HS-27A (cell line): ENCODE measurements around the gene PAX8.
"Not testable (repeated sequence)": the region's sequence is repeated elsewhere in the genome, so short reads cannot be mapped to it uniquely, and the experiment has no call there.

Source experiments
- DNase-seq: peaks from one replicate; pipeline ENCODE4 v3.0.0-alpha.2; 2012; ENCODE audit warnings: low read depth, missing footprints

PAX8 gene

GRCh38 chr2:113288674-113289149 lies 10.0 kb upstream of the PAX8 start:
- not testable (repeated sequence) for DNase-seq

GRCh38 chr2:113288117-113288673 lies 9.5 kb upstream of the PAX8 start:
- not testable (repeated sequence) for DNase-seq

DNA sequence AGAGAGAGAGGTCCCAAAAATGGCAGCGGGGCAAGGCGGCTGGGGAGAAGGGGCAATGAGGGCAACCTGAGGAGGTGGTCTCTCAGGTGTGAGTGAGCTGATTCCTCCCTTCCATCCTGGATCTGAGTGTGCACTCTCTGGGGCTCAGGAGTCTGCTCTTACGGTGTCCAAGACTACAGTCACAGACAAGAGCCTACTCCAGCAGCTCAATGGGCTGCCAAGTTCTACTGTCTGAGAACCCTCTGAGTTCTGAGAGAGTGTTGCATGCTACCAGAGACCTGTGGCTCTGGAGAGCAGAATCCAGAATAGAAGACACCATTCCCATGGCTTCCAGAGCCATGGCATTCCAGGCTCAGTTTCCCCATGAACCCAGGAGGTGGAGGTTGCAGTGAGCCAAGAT lies 7.1 kb upstream of the PAX8 start:
- no peak for DNase-seq

- peak; percentile 60 for DNase-seq
Observed at GRCh38 chr2:113284999-113285398, 6.3 kb upstream of the PAX8 start.

- peak; percentile 48 for DNase-seq
Observed at GRCh38 chr2:113284476-113284875, 5.8 kb upstream of the PAX8 start.

- DNase-seq: peak; percentile 100
Observed at GRCh38 chr2:113283704-113284284, 5.1 kb upstream of the PAX8 start.

DNA sequence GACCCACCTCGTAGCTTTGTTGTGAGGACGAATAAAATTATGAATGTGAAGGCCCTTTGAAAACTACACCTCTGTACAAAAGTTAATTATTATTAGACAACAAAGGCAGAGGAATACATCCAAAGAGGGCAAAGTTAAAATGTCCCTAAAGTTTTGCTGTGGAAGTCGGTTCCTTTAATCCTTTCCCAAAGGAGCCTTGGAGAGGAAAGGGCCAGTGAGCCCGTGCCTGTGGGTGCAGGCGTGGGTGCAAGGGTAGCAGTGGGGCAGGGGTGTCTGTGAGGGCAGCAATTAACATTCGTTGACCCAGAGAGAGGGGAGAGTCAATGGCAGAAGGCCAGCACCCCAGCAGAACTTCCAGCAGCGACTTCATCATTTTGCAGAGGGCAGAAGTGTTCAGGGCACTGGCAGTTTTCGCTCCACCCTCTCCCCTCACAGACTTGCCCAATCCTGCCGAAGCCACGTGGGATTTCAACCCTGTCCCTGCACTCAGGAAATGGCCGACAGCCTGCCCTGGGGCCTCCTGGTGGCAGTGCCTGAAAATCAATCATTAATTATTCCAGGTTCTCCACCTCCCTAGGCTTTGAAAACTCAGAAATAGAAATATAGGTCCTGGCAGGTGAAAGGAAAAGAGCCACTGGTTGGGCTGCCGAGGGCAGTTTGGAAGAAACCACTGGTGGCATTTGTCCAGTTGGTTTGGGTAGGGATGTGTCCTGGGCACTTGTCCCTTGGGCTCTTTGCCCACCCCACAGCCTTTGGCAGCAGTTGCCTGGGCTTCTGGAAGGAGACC lies 4.2 kb upstream of the PAX8 start:
- peak; percentile 88 for DNase-seq

- DNase-seq: no peak
Observed at GRCh38 chr2:113281910-113282746, 3.4 kb upstream of the PAX8 start.

DNA sequence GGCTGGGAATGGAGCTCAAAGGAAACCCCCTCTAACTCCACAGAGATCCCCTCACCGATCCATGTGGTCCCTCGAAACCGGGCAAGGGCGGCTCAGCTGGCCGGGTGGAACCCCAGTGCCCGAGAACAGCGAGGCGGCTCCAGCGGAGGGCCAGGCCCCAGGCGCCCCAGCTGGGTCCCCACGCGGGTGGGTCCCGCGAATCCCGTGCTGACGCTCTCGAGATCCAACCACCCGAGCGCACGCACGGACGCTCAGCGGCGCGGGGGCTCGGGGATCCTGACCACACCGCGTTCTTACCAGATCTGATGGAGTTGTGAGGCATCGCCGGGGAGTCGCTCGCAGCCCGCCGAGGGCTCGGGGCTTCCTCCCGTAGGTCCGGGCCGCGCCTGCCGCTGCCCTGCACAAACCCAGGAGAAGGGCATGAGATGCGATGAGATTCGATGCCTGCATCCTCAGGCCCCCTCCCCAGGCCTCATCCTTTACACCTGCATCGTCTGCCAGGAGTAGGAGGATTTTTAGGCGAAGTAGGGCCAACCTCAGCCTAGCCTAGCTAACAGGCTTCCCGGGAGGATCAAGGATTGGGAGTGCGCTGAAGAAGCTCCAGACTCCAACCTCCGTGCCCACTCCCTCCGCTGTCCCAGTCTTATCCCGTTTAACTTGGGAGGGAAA lies 514 bp downstream of the PAX8 start:
- DNase-seq: no peak

DNA sequence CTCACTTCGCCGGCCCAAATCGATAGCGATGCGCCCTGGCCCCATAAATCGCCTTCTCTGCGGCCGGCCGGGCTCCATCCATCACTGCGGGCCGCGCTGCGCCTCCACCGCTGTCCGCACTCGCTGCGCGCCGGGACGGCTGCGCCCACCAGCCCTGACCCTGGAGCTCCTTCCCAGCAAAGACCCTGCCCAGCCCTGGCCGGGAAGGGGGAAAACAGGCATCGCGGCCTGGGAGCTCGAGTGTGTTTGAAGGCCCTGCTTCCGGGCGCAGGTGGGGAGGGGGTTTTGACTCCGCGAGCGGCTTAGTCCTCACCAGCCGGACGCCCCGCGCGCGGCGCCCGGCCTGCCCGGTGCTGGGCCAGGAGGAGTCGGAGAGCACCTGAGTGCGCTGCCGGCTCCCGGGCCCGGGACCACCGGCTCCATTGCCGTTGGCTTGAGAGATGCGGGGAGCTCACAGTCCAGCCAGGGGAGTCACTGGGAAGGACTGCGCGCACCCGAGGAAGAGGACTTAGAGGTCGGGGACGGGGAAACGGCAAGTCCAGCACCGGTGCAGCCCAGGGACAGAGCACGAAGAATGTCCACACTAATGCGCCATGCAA lies 1.1 kb downstream of the PAX8 start:
- DNase-seq: no peak

GRCh38 chr2:113276761-113277425 lies 1.8 kb downstream of the PAX8 start:
- DNase-seq: no peak

DNA sequence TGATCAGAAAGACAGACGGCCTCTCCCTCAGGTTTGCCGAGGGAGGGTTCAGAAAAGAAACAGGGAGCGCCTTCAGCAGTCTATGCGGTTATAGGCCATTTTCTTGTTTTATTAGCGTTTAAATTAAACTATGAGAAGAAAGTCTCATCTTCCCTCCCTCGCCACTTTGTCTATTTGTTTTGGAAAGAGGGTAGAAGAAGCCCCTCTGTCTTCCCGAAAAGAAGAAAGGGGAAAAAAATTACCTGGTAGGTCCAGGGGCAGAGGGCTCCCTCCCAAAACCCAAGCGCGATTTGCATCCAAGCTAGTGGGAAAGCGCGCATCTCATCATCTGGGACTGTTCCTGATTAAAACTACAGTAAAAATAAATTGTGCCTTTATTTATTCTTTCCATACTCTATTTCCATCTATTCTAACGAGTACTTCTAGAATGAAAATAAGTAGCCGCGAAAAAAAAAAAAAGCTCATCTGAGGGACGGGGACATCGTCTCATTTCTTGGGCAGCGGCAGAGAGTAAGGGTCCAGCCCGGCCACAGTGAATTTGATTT lies 2.4 kb downstream of the PAX8 start:
- no peak for DNase-seq

DNA sequence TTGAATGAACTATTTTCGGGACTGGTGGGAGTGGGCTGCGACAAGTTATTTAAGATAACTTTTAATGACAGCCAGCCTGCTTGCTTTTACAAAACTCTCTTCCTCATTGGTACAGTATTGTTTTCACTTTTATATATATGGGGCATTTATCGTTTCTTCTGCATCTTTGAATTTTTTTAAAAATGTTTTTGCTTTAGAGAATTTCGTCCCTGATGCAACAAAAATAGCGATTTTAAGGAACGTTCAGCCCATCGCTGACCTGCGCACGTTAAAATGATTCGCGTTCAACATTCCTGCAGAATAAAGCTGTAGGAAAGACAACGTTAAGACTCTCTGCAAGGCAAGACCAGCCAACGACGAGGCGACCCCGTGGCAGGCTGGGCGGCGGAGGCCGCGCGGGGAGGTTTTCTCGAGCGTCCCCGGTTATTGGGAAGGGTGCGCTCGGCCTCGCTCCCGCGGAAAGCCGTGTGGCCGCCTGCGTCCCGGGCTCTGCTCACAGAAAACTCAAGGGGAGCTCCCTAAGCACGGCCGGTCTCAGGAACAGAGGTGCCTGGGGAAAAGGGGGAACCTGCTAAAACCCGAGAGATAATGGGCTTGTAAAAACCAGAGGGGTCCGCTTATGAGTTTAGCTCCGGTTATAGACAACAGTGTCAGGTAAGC lies 3.0 kb downstream of the PAX8 start:
- DNase-seq: no peak

DNA sequence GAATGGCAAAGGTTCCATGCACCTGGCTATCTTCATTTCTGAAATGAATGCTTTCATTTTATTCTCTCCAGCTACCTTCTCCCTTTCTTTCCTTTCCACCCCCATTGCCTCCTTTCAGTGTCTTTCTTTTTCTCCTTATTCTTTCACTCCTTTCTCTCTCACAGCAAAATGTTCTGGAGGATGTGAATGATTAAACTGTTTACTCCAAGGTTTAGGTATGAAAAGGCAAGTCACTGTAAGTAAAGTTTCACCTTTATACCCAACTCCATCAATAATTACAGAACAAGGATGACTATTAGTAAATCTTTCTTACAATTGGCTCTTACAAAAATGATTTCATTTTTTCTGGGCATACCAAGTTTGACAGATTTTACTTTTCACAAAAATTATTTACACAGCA lies 4.3 kb downstream of the PAX8 start:
- DNase-seq: no peak

DNA sequence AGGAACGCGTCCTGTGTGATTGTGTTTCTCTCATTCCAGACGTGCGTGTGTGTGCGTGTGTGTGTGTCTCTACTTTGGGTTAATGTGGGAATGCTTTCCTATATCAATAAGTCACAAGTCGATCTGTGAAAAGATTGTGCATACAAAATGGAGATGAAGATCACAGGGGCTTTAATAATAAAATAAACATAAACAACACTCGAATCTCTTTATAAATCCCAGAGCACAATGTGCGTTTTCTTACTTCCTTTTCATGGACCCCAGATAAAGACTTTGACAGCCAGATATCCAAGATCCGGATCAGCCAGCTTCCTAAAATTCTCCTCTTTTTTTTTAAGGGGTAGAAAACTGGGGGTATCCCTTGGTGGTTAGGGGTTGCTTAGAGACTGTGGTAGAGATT lies 4.7 kb downstream of the PAX8 start:
- no peak for DNase-seq

DNA sequence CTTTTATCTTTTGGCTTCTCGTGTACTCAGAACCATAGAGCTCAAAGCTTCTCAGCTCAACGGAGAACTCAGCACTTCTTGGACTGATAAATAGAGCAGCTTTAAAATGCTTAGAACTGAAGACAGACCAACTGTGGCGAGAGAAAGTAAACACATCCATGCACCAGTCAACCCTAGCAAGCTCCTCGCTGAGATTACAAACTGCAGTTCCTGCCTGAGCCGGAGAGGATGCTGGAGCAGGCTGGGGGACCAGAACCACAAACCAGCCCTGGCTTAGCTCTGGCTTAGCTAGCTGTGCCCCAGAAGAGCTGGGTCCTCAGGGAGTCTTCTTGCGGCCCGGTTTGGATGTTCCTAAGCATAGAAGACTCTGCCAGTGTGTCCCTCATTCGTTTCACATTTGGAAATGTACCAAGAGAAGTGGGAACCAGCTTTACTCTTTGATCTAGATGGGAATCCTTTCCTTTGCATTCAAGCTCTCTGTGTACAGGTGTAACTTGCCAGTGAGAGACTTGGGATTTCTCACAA lies 5.6 kb downstream of the PAX8 start:
- DNase-seq: no peak

DNA sequence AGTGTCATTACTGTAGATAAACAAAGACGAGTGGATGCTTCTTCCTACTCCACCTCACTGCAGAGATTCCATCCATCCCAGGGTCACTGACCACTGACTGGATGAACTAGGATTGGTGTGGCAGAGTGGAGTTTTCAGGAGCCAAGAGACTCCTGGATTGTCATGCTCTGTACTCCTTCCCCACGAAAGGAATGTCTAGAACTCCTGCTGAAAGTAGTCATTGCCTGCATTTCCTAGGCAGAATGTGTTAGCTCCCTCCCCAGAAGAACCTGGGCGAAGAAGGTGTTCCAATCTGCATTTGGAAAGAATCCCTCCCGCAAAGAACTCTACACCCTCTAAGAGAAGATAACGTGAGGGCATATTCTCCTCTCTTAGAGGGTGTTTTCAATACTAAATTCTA lies 6.2 kb downstream of the PAX8 start:
- DNase-seq: no peak

DNA sequence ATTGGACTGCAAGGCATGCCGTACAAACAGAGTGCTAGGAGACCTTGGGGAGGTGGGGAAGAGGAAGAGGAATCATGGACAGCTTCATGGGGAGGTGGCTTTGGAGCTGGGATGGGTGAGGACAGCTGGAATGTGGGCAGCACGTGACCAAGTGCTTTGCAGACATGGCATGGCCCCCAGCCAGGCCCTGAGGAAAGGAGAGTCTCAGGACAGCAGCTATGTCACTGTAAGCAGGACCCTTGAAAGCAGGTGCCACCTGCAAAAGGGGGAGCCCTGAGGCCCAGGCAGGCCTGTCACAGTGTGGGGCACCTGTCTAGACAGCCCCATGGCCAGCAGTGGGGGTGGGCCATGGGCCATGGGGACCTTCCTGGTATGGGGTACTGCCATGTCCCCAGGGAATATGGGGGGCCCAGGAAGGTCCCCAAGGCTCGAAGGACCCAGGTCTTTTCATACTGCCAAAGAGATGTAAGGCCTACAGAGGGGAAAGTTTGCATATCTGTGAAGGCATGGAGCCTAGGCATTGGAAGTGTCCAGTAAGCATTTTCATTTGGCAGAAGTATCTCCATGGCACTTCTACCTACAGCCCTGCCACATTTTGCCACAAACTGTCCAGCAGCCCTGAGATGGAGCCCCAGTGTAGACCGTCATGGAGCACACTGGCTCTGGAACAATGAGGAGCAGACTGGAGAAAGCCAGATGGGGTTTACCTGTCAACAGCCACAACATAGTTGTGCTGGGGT lies 9.9 kb downstream of the PAX8 start:
- DNase-seq: no peak

DNA sequence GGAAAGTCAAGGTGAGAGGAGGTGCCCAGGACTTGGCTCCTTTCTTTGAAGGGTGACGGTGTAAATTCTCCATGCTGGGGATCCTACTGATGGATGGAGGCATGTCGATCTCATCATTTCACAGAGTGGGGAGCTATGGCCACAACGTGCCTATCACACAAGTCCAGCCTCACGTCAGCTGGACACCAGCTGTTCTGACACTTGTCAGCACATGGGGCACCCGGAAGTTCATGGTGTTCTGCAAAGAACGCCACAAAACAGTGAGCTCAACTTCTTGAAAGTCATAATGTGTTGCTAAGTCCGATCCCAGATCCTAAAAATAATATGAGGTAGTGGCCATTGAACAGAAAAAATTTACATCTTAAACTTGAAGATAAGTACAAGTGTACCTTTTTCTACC lies 12.3 kb downstream of the PAX8 start:
- no peak for DNase-seq
